T47D (cell line): ENCODE data around the gene PWWP2B.
"Not testable (repeated sequence)": the region's sequence is repeated elsewhere in the genome, so short reads cannot be mapped to it uniquely, and the experiment has no call there.

ENCODE experiments used
- DNase-seq, 2 experiments: peaks; one replicate each; pipeline versions ENCODE4 v3.0.0 to v3.0.0-alpha.2; 2011 to 2012; ENCODE audit warnings: low read depth in 1 of 2, low spot score in 1 of 2
- JUND ChIP-seq: IDR thresholded peaks from 2 replicates; pipeline ENCODE4 v1.6.1; 2012; ENCODE audit warnings: low read depth
- in situ Hi-C: cut with HindIII; loops from 2 replicates; pipeline ENCODE4 v1.10.0; 2016; ENCODE audit warnings: low sequenced_read_pairs, low pct_unique_long_range_greater_than_20kb

The PWWP2B gene

GRCh38 chr10:132377326-132377725 is 19.7 kb upstream of the PWWP2B start:
- no peak for DNase-seq
- in situ Hi-C loops, result no loop called here
- no peak for TF ChIP-seq JUND

GRCh38 chr10:132379026-132379425 is 18.0 kb upstream of the PWWP2B start:
- DNase-seq, in situ Hi-C loops: not testable (repeated sequence)

GRCh38 chr10:132380986-132381385 is 16.0 kb upstream of the PWWP2B start:
- DNase-seq, in situ Hi-C loops: not testable (repeated sequence)

GRCh38 chr10:132381741-132382140 is 15.3 kb upstream of the PWWP2B start:
- no peak for DNase-seq
- in situ Hi-C loops, result no loop called here
- no peak for TF ChIP-seq JUND

- no peak for DNase-seq
- in situ Hi-C loops, result no loop called here
- no peak for TF ChIP-seq JUND
Measured at GRCh38 chr10:132382231-132382922, 14.6 kb upstream of the PWWP2B start.

- TF ChIP-seq JUND, result no peak
- DNase-seq, result no peak
- in situ Hi-C loops, result no loop called here
Measured at GRCh38 chr10:132383101-132383500, 13.9 kb upstream of the PWWP2B start.

- in situ Hi-C loops, result no loop called here
Measured at GRCh38 chr10:132383751-132384196, 13.2 kb upstream of the PWWP2B start.

GRCh38 chr10:132384618-132385388 is 12.2 kb upstream of the PWWP2B start:
- DNase-seq, result no peak
- in situ Hi-C loops, result no loop called here
- TF ChIP-seq JUND, result no peak

More at GRCh38 chr10:132383751-132384196, 13.2 kb upstream of the PWWP2B start:
- no peak for DNase-seq
- no peak for TF ChIP-seq JUND

- no peak for TF ChIP-seq JUND
- no peak for DNase-seq
- in situ Hi-C loops, result no loop called here
Measured at GRCh38 chr10:132385389-132385667, 11.7 kb upstream of the PWWP2B start.

GRCh38 chr10:132385721-132386418 is 11.1 kb upstream of the PWWP2B start:
- no peak for TF ChIP-seq JUND
- in situ Hi-C loops, result no loop called here
- no peak for DNase-seq

GRCh38 chr10:132386419-132386831 is 10.6 kb upstream of the PWWP2B start:
- DNase-seq, result no peak
- TF ChIP-seq JUND, result no peak
- in situ Hi-C loops, result no loop called here

- in situ Hi-C loops, DNase-seq: not testable (repeated sequence)
Measured at GRCh38 chr10:132386896-132387295, 10.1 kb upstream of the PWWP2B start.

GRCh38 chr10:132387764-132388210 is 9.2 kb upstream of the PWWP2B start:
- in situ Hi-C loops, result no loop called here
- peak; percentile 53 to 84 for DNase-seq
- no peak for TF ChIP-seq JUND
